HUES6 (cell line): ENCODE measurements around the gene PDE4D.
A peak's percentile ranks its signal among the peaks of the same experiment; 100 is the strongest.

ENCODE experiments used
- H3K27ac ChIP-seq: 2 replicates; pipeline ENCODE4 v1.7.0; 2013; ENCODE audit warnings: low read depth, mild to moderate bottlenecking, low read length, inconsistent platforms
- H3K27me3 ChIP-seq: 2 replicates; pipeline ENCODE4 v1.6.1; 2013; ENCODE audit warnings: low read length; ENCODE audit not compliant: control insufficient read depth, insufficient read depth
- H3K36me3 ChIP-seq: 2 replicates; pipeline ENCODE4 v1.6.1; 2013; ENCODE audit warnings: low read length; ENCODE audit not compliant: control insufficient read depth, insufficient read depth
- H3K4me1 ChIP-seq: 2 replicates; pipeline ENCODE4 v1.6.1; 2013; ENCODE audit warnings: low read length; ENCODE audit not compliant: control insufficient read depth, insufficient read depth
- H3K4me3 ChIP-seq: 2 replicates; pipeline ENCODE4 v1.5.1; 2013; ENCODE audit warnings: low read depth, low read length
- H3K9ac ChIP-seq: one replicate; pipeline ENCODE4 v1.6.1; 2013; ENCODE audit warnings: mild to moderate bottlenecking, low read length
- H3K9me3 ChIP-seq: 2 replicates; pipeline ENCODE4 v1.6.1; 2013; ENCODE audit warnings: low read depth, low read length; ENCODE audit not compliant: control insufficient read depth, insufficient read depth

The PDE4D gene

DNA sequence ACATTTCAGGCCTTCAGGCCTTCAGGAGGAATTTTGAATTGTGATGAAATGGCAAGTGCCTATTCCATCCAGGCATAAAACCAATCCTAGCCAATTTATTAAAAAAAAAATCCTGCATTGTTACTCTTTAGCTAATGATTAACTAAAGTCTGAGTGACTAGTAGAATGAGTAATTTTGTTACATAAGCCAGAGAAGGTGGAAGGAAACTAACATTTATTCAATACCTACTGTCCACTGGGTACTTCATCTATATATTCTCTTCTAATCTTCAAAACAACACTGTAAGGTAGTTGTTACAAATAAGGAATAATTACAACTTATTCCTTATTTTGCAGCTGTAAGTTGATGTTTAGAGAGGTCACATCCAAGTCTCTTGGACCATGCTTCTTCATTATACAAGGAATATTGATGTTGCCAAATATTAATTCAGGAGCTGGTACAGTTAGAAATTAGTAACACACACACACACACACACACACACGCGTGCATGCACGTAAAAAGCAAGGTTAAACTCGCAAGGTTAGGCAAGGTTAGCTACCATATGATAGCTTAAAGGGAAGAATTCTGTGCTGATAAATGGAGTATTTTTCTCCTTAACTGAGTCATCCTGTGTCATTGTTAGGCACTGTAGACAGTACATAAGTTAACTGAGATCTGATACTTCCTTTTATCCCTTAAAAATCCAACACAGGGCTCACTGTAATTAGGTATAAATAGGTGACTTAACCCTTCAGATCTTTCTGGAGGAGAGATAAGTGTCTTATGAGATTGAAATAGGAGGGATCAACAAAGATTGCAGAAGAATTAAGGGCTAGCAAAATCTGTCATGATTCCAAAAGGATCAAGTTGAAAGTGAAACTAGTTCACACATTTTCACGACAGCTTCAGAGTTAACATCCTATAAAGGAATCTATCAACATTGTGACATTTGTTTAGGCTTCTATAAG lies 596.9 kb downstream of the PDE4D start:
- no peak overlapping the region for H3K27ac ChIP-seq
- H3K9me3 ChIP-seq = no peaks in the 10 kb centered on the region
- H3K4me1 ChIP-seq = no peaks in the 10 kb centered on the region
- no peak overlapping the region for H3K9ac ChIP-seq
- H3K36me3 ChIP-seq = no peaks in the 10 kb centered on the region
- no peaks in the 10 kb centered on the region for H3K27me3 ChIP-seq
- H3K4me3 ChIP-seq = no peak overlapping the region

DNA sequence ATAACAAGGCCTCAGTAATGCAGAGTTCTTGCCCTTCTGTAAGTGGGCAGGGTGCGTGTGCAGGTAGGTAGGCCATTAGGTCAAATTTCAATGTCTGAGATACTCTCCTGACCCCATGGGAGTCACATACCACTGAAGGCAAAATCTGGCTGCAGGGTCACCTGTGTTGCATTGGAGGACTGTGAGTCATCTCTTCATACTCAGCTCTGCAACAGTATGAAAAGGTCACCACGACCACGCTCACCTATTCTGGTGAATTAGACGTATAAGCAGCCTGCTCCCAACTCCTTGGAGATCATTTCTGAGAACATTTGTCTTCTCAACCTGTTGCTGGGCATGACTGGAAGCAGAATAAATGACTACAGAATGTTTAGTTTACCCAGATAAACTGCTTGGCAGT lies 599.8 kb downstream of the PDE4D start:
- Histone ChIP-seq H3K4me3 (no peak overlapping the region), H3K9ac (no peak overlapping the region), H3K9me3 (no peaks in the 10 kb centered on the region), H3K36me3 (no peaks in the 10 kb centered on the region), H3K27ac (no peak overlapping the region), H3K27me3 (no peaks in the 10 kb centered on the region), H3K4me1 (no peaks in the 10 kb centered on the region)

GRCh38 chr5:59291941-59292340 lies 601.6 kb downstream of the PDE4D start:
- Histone ChIP-seq H3K9me3 (no peaks in the 10 kb centered on the region), H3K27me3 (no peaks in the 10 kb centered on the region), H3K9ac (no peak overlapping the region), H3K27ac (no peak overlapping the region), H3K4me1 (peaks cover 3% of the 10 kb centered on the region; the same call in 1 of the 2 replicates), H3K4me3 (no peak overlapping the region), H3K36me3 (no peaks in the 10 kb centered on the region)

DNA sequence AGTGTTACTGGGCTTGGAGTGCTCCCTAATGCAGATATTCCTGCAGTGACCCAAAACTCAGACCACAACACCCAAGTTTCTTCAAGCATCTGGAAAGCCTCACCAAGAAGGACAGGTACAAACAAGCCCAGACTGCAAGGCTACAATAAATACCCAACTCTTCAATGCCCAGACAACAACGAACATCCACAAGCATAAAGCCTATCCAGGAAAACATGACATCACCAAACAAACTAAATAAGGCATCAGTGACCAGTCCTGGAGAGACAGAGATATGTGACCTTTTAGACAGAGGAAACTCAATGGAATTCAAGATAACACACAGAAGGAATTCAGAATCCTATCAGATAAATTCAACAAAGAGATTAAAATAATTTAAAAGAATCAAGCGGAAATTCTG lies 605.6 kb downstream of the PDE4D start:
- Histone ChIP-seq H3K9me3 (no peaks in the 10 kb centered on the region), H3K27ac (no peak overlapping the region), H3K9ac (no peak overlapping the region), H3K4me3 (no peak overlapping the region), H3K4me1 (peaks cover 3% of the 10 kb centered on the region; the same call in 1 of the 2 replicates), H3K27me3 (no peaks in the 10 kb centered on the region), H3K36me3 (no peaks in the 10 kb centered on the region)

- Histone ChIP-seq H3K27me3 (no peaks in the 10 kb centered on the region), H3K4me3 (no peak overlapping the region)
Measured at GRCh38 chr5:59287361-59287760, 606.2 kb downstream of the PDE4D start.

DNA sequence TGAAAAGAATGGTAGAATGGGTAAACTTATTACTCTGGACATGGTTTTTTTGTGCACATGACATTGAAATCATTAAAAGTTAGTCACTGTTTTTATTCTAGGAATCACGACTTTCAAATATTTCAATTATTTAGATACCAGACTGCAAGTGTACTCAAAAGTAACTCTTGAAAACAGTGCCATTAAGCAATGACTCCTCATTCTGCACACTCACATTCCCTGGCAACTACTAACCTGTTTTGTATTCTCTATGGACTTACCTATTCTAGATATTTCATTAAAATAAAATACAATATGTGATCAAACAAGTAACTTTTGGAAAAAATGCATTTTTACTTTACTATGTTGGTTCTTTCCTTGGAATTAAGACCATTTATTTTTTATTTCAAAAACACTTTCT lies 607.0 kb downstream of the PDE4D start:
- H3K27me3 ChIP-seq = no peaks in the 10 kb centered on the region
- peaks cover 3% of the 10 kb centered on the region; the same call in 1 of the 2 replicates for H3K4me1 ChIP-seq
- H3K9ac ChIP-seq = no peak overlapping the region
- H3K27ac ChIP-seq = no peak overlapping the region
- H3K9me3 ChIP-seq = no peaks in the 10 kb centered on the region
- no peak overlapping the region for H3K4me3 ChIP-seq
- no peaks in the 10 kb centered on the region for H3K36me3 ChIP-seq

More at GRCh38 chr5:59287361-59287760, 606.2 kb downstream of the PDE4D start:
- Histone ChIP-seq H3K36me3 (no peaks in the 10 kb centered on the region), H3K9me3 (no peaks in the 10 kb centered on the region), H3K4me1 (peaks cover 3% of the 10 kb centered on the region; the same call in 1 of the 2 replicates), H3K9ac (no peak overlapping the region), H3K27ac (no peak overlapping the region)

GRCh38 chr5:59285300-59286016 lies 608.1 kb downstream of the PDE4D start:
- H3K9me3 ChIP-seq = no peaks in the 10 kb centered on the region
- no peak overlapping the region for H3K27ac ChIP-seq
- peaks cover 3% of the 10 kb centered on the region; the same call in 1 of the 2 replicates for H3K4me1 ChIP-seq
- no peaks in the 10 kb centered on the region for H3K36me3 ChIP-seq
- no peak overlapping the region for H3K4me3 ChIP-seq
- H3K27me3 ChIP-seq = no peaks in the 10 kb centered on the region
- no peak overlapping the region for H3K9ac ChIP-seq

GRCh38 chr5:59282726-59283125 lies 610.8 kb downstream of the PDE4D start:
- H3K4me3 ChIP-seq = no peak overlapping the region
- H3K9me3 ChIP-seq = no peaks in the 10 kb centered on the region
- H3K4me1 ChIP-seq = peaks cover under 1% of the 10 kb centered on the region; the same call in 1 of the 2 replicates
- no peaks in the 10 kb centered on the region for H3K27me3 ChIP-seq
- H3K27ac ChIP-seq = no peak overlapping the region
- H3K9ac ChIP-seq = no peak overlapping the region
- H3K36me3 ChIP-seq = no peaks in the 10 kb centered on the region

DNA sequence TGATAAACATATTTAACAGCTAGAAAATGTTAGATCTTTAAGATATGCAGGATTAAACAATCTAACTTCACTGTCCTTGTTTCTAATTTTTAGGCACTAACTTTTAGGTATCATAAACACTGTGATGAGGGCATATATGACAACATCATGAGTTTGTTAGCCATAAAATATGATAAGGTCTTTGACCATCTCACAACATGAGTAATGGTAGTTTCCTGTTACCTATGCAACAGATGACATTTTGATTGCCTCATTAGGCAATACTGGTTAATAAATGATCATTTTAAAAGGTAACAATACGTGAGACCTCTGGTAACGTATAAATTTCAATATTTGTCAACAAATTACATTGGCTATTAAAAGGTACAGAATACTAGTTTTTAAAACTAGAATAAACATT lies 613.5 kb downstream of the PDE4D start:
- peaks cover 8% of the 10 kb centered on the region for H3K4me1 ChIP-seq
- no peaks in the 10 kb centered on the region for H3K9me3 ChIP-seq
- H3K4me3 ChIP-seq = no peak overlapping the region
- H3K9ac ChIP-seq = no peak overlapping the region
- no peak overlapping the region for H3K27ac ChIP-seq
- no peaks in the 10 kb centered on the region for H3K36me3 ChIP-seq
- no peaks in the 10 kb centered on the region for H3K27me3 ChIP-seq

GRCh38 chr5:59276917-59277372 lies 616.6 kb downstream of the PDE4D start:
- Histone ChIP-seq H3K9me3 (no peaks in the 10 kb centered on the region), H3K36me3 (no peaks in the 10 kb centered on the region), H3K4me1 (peaks cover 8% of the 10 kb centered on the region), H3K27me3 (no peaks in the 10 kb centered on the region), H3K27ac (no peak overlapping the region), H3K4me3 (no peak overlapping the region), H3K9ac (no peak overlapping the region)

DNA sequence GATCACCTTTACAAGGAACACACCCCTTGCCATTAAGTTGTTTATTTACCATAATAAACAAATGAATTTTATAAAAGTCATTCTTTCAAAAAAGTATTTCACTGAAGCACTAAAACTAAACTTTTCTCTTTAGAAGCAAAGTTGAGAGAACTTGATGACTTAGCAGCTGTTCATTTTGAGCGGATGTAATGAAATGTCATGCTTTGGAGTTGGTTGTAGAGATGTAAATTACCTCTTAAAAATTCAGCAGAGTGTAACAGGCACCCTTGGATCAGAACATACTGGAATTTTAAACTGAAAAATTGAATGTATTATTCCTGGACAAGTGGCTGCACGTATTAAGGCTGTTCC lies 617.2 kb downstream of the PDE4D start:
- Histone ChIP-seq H3K27ac (no peak overlapping the region), H3K4me3 (peak overlapping the region; percentile 52; the same call in 1 of the 2 replicates), H3K4me1 (peaks cover 8% of the 10 kb centered on the region), H3K9me3 (no peaks in the 10 kb centered on the region), H3K27me3 (no peaks in the 10 kb centered on the region), H3K9ac (no peak overlapping the region), H3K36me3 (no peaks in the 10 kb centered on the region)
